Measurements from ENCODE around the gene LATS1.

LATS1 gene

DNA sequence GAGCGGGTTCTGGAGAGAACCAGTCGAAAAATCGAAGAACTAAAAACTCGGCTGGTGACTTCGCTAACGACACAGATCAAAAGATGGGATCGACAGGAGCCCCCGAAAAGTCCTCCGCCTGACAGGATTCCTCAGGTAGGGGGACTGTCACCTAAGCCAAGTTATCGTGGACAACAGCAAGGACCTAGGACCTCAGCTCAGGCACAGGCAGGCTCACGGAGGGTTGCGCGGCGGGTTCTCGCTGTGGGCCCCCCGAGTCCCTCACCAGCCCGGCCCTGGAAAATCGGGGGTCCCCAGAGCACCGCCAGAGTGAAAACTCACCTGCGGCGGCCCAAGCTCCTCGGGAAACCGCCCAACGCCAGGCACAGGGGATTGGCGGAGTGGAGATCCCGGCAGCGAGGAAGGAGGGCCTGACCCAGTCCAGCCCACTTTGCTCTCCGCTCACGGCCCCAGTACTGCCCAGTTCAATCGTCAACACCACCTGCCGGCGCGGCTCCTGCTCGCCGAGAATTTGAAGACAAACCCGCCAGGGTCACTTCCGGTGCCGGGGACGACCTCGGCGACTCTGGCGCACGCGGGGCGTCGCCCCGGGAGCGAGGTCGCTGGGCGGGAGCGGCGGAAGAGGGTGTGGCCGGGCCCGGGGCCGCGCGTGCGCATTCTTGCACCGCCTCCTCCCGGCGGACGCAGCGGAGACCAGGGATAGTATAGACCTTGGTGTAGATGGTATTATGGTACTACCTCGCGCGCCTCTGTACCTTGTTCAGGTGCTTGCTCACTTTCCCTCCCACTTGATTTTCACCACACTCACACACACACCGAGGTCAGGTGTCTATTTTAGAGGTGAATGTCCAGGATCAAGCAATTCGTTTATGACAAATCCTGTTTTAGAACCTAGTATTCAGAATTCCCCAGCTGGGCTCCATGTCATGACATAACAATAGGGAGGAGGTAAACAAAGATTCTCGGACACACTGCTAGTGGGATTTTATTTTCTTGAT is 69.5 kb downstream of the LATS1 start, which contains the start of gene KATNA1:
KATNA1 (minus strand) TSS at position 567 of the 998 bp plus-strand sequence. CDS start 10,167 bp downstream, outside the sequence.
- peak; percentile 72 for DNase-seq

DNA sequence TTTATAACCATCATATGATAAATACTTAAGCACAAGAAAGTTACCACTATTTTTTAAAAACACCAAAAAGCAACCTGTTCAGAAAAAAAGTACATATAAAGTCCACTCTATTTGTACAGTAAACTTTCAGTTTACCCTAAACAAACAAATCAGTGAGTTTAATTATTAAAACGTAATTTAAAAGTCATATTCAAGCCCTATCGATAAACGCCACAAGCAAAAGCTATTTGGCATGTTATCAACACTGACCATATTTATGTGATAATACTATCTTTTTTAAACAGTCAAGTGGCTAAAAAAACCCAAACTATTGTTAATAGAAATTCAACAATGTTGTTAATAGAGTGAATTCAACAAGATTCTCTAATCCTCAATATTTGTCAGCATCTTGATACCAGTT is 71.3 kb downstream of the LATS1 start:
- DNase-seq: no peak

DNA sequence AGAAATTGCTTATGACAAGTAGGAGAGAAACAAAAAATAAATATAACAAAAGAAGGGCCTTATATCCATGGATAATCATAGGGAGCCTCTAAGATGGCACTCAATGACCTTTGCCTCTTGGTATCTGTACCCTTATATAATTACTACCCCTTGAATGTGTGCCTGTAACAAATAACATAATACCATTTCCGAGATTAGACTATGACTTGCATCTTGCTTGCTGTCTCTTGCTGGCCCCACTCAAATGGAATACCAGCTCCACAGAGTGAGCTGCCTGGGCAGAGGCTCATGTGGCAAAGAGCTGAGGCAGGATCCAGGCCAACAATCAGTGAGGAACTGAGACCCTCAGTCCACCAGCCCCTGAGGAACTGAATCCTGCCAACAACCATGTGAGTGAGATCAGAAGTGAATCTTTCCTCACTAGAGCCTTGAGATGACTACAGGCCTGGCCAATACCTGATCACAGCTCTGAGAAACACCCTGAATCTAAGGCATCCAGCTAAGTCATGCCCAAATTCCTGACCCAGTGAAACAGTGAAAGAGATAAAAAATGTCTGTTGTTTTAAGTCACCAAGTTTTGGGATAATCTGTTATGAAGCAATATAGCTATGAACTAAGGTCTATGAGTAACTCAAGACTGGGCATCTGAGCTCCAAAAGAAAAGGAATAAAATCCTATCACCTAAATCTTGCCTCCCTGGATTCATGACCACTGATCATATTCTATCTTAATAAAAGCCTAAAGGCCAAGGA is 74.9 kb downstream of the LATS1 start:
- no peak for DNase-seq

DNA sequence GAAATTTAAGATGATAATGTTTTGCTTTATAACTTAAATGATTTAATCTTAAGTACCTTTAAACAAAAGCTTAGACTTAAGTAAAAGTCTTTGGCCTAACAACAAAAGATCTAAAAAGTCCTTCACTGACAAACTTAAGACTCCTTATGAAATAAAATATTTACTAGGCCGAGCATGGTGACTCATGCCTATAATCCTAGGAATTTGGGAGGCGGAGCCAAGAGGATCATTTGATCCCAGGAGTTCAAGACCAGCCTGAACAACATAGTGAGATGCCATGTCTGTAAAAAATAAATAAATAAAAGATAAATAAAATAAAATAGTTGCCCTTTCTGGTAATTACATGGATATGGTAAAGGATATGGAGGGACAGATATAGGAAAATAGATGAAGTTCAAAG is 81.8 kb downstream of the LATS1 start:
- DNase-seq: no peak

DNA sequence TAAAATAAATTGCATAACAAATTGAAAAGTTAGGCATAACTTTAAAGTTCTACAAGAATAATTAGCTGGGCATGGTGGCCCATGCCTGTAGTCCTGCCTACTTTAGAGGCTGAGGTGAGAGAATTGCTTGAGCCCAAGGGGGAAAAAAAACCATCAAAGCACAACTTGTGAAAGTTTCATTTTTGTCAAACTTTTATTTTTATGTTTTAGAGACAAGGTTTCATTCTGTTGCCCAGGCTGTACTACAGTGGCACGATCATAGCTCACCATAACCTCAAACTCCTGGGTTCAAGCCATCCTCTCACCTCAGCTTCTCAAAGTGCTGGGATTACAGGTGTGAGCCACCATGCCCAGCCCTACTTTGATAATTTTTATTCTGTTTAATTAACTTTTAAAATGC is 83.6 kb downstream of the LATS1 start:
- DNase-seq: no peak

DNA sequence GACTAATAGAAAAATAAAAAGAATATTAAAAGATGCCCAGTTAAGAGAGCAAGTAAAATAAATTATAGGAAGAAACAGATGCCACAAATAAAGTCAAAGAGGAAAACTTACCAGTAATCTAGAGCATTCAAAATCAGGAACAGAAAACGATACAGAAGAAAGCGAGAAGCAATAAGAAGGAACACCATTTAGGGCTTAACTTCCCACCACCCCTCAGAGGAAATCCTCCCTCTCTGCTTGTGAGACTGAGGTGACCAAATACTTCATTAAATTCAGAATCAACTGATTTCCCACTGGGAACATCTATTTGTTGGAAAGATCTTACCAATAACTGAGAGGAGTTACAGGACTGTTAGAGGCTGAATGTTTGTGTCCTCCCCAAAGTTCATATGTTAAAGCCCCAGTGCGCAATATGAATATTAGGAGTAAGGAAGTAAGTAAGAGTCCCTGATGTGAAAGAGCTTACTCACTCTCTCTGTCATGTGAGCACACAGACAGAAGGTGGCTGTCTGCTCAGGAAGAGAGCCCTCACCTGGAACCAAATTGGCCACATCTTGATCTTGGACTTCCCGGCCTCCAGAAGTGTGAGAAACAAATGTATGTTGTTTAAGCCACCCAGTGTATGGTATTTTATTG is 88.9 kb downstream of the LATS1 start:
- DNase-seq: no peak

DNA sequence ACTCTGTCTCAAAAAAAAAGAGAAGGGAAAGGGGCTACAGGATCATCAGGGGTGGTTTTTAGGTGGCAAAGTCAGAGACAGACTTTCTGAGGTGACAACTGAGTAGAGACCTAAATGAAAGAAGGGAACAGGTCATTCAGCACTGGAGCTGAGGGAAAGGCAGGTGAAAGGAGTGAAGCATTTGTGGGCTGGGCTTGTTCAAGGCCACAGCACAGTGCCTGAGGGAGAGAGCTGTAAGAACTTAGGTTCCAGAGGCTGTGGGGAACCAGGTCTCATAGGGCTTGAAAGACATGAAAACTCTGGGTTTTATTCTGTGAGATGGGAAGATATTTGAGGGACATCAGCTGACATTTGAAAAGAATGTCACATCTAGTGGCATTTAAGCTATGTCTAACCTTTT is 90.2 kb downstream of the LATS1 start:
- DNase-seq: no peak

DNA sequence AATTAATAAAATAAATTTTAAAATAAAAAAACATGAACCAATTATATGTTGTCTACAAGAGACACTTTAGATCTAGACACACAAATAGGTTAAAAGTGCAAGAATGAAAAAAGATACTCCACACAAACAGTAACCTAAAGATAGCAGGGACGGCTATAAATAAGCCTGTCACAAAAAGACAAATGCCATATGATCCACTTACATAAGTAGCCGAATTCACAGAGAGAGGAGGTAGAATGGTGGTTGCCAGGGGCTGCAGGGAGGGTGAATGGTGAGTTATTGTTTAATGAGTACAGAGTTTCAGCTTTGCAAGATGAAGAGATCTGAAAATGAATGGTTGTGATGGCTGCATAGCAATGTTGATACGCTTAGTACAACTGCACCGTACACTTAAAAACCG is 102.1 kb downstream of the LATS1 start:
- DNase-seq: no peak

DNA sequence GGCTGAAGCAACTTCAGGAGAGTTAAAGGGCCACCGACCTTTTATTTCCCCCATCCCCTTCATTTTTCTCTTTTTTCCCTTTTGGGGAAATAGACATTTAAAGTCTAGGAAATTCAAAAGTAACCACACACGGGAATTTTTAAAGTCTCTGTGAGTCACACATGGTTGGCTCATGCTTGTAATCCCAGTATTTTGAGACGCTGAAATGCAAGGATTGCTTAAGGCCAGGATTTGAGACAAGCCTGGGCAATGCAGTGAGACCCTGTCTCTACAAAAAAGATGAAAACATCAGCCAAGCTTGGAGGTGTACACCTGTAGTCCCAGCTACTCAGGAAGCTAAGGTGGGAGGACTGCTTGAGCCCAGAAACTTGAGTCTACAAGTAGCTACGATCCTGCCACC is 103.6 kb downstream of the LATS1 start:
- no peak for DNase-seq

DNA sequence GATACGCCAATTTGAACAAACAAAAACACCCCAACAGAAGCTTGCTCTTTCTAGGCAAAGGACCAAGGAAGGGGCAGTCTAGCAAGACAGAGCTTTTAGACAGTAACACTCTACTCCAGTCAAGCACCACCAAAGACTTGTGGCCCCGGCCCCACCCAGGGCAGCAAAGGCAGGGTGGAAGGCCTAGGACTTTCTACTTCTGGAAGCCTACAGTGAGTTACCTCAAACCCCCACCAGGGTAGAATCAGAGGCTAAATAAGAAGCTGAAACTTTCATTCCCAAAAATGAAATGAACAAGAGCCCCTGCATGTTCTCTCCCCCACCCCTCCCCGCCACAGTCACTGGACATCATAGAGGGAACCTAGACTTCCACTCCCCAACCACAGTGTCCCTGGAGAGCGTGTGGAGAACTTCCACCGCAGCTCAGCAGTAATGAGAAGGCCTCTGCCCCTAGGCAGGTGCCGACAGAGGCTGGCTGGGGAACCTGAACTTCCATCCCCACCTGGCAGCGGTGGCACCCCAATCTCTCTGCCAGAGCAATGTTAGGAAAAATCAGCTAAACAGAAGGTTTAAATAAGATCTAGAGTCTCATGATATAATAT is 109.4 kb downstream of the LATS1 start:
- DNase-seq: no peak

Measured in NCI-H524 treated with DMSO at 0.1 percent for 48 hours (cell line).